IPS-18c (cell line): Measurements from ENCODE around the gene CLDN2.
"Not testable (repeated sequence)": the region's sequence is repeated elsewhere in the genome, so short reads cannot be mapped to it uniquely, and the experiment has no call there.

Source experiments
- H3K4me3 ChIP-seq: 2 replicates; pipeline ENCODE4 v1.7.0; 2013; ENCODE audit warnings: low read depth, mild to moderate bottlenecking, low read length, moderate library complexity; ENCODE audit not compliant: insufficient read depth
- H3K9me3 ChIP-seq: one replicate; pipeline ENCODE4 v1.6.1; 2013; ENCODE audit warnings: mild to moderate bottlenecking, low read length, moderate library complexity; ENCODE audit not compliant: control insufficient read depth, insufficient read depth

The CLDN2 gene

GRCh38 chrX:106949366-106949765 is 29.2 kb downstream of the CLDN2 start:
- H3K4me3 ChIP-seq, result no peak overlapping the region
- H3K9me3 ChIP-seq, result no peaks in the 10 kb centered on the region

DNA sequence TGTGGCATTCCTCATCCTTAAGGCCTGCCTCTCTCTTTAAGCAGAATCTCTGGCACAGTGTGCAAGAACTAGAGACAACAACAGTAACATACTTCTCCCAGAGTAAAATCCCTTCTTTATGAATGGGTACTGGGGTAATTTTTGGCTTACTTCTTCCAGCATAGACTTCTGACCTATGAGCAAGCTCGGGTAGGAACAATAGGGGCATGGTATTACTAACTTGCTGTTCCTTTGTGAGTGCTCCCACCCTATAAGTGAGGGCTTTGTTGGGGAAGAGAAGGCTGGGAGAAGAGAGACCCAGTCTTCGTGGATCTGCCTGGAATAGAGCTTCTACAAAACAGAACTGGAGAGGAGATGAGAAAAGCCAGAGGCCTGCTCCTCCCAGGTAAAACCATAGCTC is 30.2 kb downstream of the CLDN2 start:
- Histone ChIP-seq H3K9me3 (no peaks in the 10 kb centered on the region), H3K4me3 (no peak overlapping the region)

GRCh38 chrX:106951230-106951629 is 31.0 kb downstream of the CLDN2 start:
- Histone ChIP-seq H3K9me3 (no peaks in the 10 kb centered on the region), H3K4me3 (no peak overlapping the region)

DNA sequence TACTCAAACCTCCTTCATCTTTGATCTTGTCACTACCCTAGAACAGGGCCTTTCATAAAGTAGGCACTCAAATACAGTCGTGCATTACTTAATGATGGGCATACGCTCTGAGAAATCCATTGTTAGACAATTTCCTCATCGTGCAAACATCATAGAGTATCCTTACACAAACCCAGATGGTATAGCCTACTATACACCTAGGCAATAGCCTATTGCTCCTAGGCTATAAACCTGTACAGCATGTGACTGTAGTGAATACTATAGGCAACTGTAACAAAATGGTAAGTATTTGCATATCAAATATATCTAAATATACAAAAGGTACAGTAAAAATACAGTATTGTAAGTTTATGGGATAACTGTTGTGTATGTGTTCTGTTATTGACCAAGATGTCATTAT is 31.9 kb downstream of the CLDN2 start:
- Histone ChIP-seq H3K9me3 (no peaks in the 10 kb centered on the region), H3K4me3 (no peak overlapping the region)

DNA sequence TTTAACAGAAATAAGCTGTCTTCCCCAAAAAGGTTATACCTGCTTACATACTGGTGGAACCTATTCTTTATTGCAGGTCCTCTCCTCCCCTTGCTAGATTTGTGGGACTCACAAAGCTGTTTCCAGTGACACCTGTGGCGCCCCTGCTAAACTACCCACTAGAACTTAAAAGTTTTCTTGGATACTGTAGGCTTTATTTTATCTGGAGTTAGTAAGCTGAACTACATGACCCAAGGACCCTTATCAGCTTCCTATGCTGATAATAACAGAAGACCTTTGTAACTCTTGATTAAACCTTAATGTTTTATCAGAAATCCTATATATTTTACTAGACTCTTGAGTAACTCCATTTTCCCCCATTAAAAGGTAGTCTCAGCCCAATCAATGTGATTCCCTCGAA is 32.3 kb downstream of the CLDN2 start:
- H3K4me3 ChIP-seq, result no peak overlapping the region

GRCh38 chrX:106952988-106953387 is 32.8 kb downstream of the CLDN2 start:
- no peaks in the 10 kb centered on the region for H3K9me3 ChIP-seq
- H3K4me3 ChIP-seq, result no peak overlapping the region

More for the DNA sequence above, 32.3 kb downstream of the CLDN2 start:
- no peaks in the 10 kb centered on the region for H3K9me3 ChIP-seq

GRCh38 chrX:106954041-106954440 is 33.8 kb downstream of the CLDN2 start:
- H3K4me3 ChIP-seq, result no peak overlapping the region

GRCh38 chrX:106955004-106955772 is 35.0 kb downstream of the CLDN2 start:
- no peak overlapping the region for H3K4me3 ChIP-seq
- no peaks in the 10 kb centered on the region for H3K9me3 ChIP-seq

More at GRCh38 chrX:106954041-106954440, 33.8 kb downstream of the CLDN2 start:
- no peaks in the 10 kb centered on the region for H3K9me3 ChIP-seq

GRCh38 chrX:106957856-106958255 is 37.7 kb downstream of the CLDN2 start:
- no peaks in the 10 kb centered on the region for H3K9me3 ChIP-seq
- no peak overlapping the region for H3K4me3 ChIP-seq

- Histone ChIP-seq H3K9me3 (no peaks in the 10 kb centered on the region), H3K4me3 (no peak overlapping the region)
Measured at GRCh38 chrX:106959901-106960300, 39.7 kb downstream of the CLDN2 start.

DNA sequence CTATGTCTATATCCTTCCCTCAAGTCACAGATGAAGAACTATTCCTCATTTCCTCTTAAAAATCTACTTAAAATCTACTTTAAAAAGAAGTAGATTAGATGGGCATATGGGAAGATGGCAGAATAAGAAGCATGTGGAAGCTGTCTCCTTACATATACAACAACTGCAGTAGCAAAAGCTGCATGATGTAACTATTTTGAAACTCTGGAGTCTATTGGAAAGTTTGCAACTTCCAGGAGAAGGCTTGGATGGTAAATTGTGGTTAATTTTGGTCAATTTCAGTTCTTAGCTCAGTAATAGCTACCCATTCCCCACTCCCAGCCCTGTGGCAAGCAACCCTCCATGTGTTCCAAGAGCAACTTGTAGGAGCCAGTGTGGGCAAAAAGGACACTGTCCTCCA is 42.9 kb downstream of the CLDN2 start:
- Histone ChIP-seq H3K9me3 (no peaks in the 10 kb centered on the region), H3K4me3 (no peak overlapping the region)

DNA sequence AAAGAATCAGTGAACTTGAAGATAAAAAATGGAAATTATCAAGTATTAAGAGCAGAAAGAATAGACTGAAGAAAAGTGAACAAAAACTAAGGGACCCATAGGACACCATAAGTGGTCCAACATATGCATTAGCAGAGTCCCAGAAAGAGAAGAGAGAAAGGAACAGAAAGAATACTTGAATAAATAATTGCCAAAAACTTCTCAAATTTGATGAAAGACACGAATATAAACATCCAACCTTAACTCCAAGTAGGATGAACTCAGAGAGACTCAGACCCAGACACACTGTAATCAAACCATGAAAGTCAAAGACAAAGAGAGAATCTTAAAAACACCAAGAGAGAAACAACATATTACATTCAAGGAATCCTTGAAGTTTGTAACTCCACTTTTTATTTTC is 44.1 kb downstream of the CLDN2 start:
- H3K4me3 ChIP-seq, result no peak overlapping the region
- no peaks in the 10 kb centered on the region for H3K9me3 ChIP-seq

DNA sequence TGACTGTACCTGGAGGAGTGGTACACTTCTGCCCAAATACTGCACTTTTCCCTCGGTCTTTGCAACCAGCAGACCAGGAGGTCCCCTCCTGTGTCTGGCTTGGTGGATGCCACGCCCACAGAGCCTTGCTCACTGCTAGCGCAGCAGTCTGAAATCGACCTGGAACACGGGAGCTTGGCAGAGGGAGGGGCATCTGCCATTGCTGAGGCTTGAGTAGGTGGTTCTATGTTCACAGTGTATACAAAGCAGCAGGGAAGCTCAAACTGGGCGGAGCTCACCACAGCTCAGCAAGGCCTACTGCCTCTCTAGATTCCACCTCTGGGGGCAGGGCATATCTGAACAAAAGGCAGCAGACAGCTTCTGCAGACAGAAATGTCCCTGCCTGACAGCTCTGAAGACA is 46.3 kb downstream of the CLDN2 start:
- H3K9me3 ChIP-seq, result not testable (repeated sequence)
- peak overlapping the region; percentile 15; the same call in 1 of the 2 replicates for H3K4me3 ChIP-seq

DNA sequence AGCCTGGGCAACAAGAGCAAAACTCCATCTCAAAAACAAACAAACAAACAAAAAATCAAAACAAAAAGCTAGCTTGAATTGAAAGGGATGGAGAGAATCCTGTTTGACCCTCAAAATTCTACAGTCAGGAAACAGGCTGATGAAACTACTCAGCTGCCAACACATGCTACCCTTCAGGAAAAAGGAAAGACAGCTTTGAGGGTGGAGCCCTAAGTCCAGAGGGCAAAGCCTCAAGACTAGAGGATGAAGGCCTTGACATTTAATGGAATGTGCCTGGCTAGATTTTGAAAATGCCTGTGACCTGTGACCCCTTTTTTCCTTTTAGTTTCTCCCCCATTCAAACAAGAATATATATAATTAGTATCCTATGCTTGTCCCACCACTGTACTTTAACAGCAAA is 52.7 kb downstream of the CLDN2 start:
- H3K4me3 ChIP-seq, result no peak overlapping the region

GRCh38 chrX:106973433-106974149 is 53.4 kb downstream of the CLDN2 start:
- Histone ChIP-seq H3K4me3 (no peak overlapping the region), H3K9me3 (no peaks in the 10 kb centered on the region)

More for the DNA sequence above, 52.7 kb downstream of the CLDN2 start:
- no peaks in the 10 kb centered on the region for H3K9me3 ChIP-seq

DNA sequence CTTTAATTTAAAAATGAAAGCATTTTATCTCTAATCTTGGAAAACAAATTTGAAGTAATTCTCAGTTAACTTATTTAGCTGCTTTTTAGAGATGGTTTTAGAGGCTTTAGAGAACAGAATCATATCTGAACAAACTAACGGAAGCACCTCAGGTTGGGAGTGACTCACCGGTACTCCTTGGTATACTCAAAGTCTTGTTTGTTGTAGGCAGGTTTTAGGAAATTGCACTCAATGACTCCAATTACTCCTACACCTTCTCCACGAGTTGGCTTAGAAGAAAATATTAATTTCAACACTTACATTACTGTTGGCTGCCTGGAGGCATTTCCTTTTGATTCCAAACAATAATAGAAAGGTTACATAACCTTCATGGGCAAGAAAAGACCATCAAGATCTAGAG is 56.2 kb downstream of the CLDN2 start:
- Histone ChIP-seq H3K4me3 (no peak overlapping the region), H3K9me3 (no peaks in the 10 kb centered on the region)
